Neural cell (in vitro differentiated cells): ENCODE results near the gene TOMM20.
"Not testable (repeated sequence)": the region's sequence is repeated elsewhere in the genome, so short reads cannot be mapped to it uniquely, and the experiment has no call there.

Experiments used
- CTCF ChIP-seq: fragments of 450-650 bp; IDR thresholded peaks from 2 replicates; pipeline ENCODE4 v1.5.1; 2014; ENCODE audit warnings: antibody characterized with exemption, mild to moderate bottlenecking, moderate library complexity; ENCODE audit not compliant: poor library complexity, severe bottlenecking
- EP300 ChIP-seq: fragments of 450-650 bp; conservative IDR thresholded peaks from 2 replicates; pipeline ENCODE4 v1.6.1; 2014; ENCODE audit warnings: antibody characterized with exemption, mild to moderate bottlenecking, moderate library complexity; ENCODE audit not compliant: poor library complexity, severe bottlenecking
- MXI1 ChIP-seq: fragments of 450-650 bp; conservative IDR thresholded peaks from 2 replicates; pipeline ENCODE4 v1.6.1; 2014; ENCODE audit warnings: antibody characterized with exemption, mild to moderate bottlenecking; ENCODE audit not compliant: poor library complexity, severe bottlenecking
- POLR2AphosphoS5 ChIP-seq: IDR thresholded peaks from 2 replicates; pipeline ENCODE4 v1.6.1; 2012
- RAD21 ChIP-seq: fragments of 450-650 bp; conservative IDR thresholded peaks from 2 replicates; pipeline ENCODE4 v1.6.1; 2014; ENCODE audit warnings: antibody characterized with exemption, mild to moderate bottlenecking, moderate library complexity
- SMC3 ChIP-seq: fragments of 450-650 bp; conservative IDR thresholded peaks from 2 replicates; pipeline ENCODE4 v1.6.1; 2014; ENCODE audit warnings: antibody characterized with exemption, mild to moderate bottlenecking, moderate library complexity; ENCODE audit not compliant: poor library complexity

GRCh38 chr1:235091319-235092044 lies 37.2 kb downstream of the TOMM20 start:
- TF ChIP-seq CTCF, POLR2AphosphoS5, EP300, MXI1, RAD21, SMC3: not testable (repeated sequence)
